ENCODE results near the gene DMKN. TPM values are rescaled to one million over a fixed set of nuclear protein-coding genes. Genes with fewer than 3 reads are reported as not detected.

The DMKN gene
- total RNA-seq, 4 donors from 2014 or later, result 164 to 348 (median 213) TPM

GRCh38 chr19:35557539-35558399, 44.3 kb upstream of the DMKN start:
- intact Hi-C loops (cut with DNase I), result no loop called here
- no peaks in the 10 kb centered on the region for H3K9me3 ChIP-seq
- H3K27me3 ChIP-seq, result peaks cover 7% of the 10 kb centered on the region
- TF ChIP-seq POLR2A (IDR thresholded peaks at IDR 0.05) (no peak), CTCF (IDR thresholded peaks at IDR 0.05) (no peak)
- 7 to 10% methylated on average over 37 to 49 of the region's 60 CpGs for whole genome bisulfite sequencing, 2 donors
- no peak overlapping the region for H3K27ac ChIP-seq
- peak overlapping the region in 1 of 3 donors; percentile 11 for H3K4me3 ChIP-seq (replicated peaks in 1 of 3)
- peaks cover 6 to 38% of the 10 kb centered on the region in 2 donors for H3K4me1 ChIP-seq
- H3K36me3 ChIP-seq, result no peaks in the 10 kb centered on the region
- DNase-seq, result peak; percentile 62 to 75

- Histone ChIP-seq H3K4me1 (peaks cover 6 to 45% of the 10 kb centered on the region in 2 donors), H3K36me3 (no peaks in the 10 kb centered on the region), H3K9me3 (no peaks in the 10 kb centered on the region), H3K27me3 (peaks cover 7% of the 10 kb centered on the region), H3K4me3 (replicated peaks in 1 of 3) (no peak overlapping the region), H3K27ac (no peak overlapping the region)
- intact Hi-C loops (cut with DNase I), result no loop called here
- 86 to 92% methylated on average over 15 to 16 of the region's 16 CpGs for WGBS, 2 donors
- no peak for TF ChIP-seq POLR2A (IDR thresholded peaks at IDR 0.05)
- no peak for TF ChIP-seq CTCF (IDR thresholded peaks at IDR 0.05)
- DNase-seq, result no peak
These were observed 43.5 kb upstream of the DMKN start for GRCh38 chr19:35556846-35557538.

- intact Hi-C loops (cut with DNase I), result no loop called here
- peaks cover 7% of the 10 kb centered on the region for H3K27me3 ChIP-seq
- WGBS, 2 donors, result 86% methylated on average over 9 of the region's 9 CpGs
- no peaks in the 10 kb centered on the region for H3K9me3 ChIP-seq
- H3K27ac ChIP-seq, result no peak overlapping the region
- no peak for TF ChIP-seq POLR2A (IDR thresholded peaks at IDR 0.05)
- no peak for TF ChIP-seq CTCF (IDR thresholded peaks at IDR 0.05)
- H3K36me3 ChIP-seq, result no peaks in the 10 kb centered on the region
- no peak for DNase-seq
- H3K4me3 ChIP-seq (replicated peaks in 1 of 3), result no peak overlapping the region
- peaks cover 13 to 53% of the 10 kb centered on the region in 2 donors for H3K4me1 ChIP-seq
These were observed 42.7 kb upstream of the DMKN start for GRCh38 chr19:35556025-35556590.

GRCh38 chr19:35555301-35556005, 42.0 kb upstream of the DMKN start:
- WGBS, 2 donors, result 70 to 75% methylated on average over 16 to 18 of the region's 30 CpGs
- Histone ChIP-seq H3K4me1 (peaks cover 20 to 60% of the 10 kb centered on the region in 2 donors), H3K4me3 (replicated peaks in 1 of 3) (no peak overlapping the region), H3K9me3 (no peaks in the 10 kb centered on the region), H3K27ac (no peak overlapping the region), H3K27me3 (peaks cover 7% of the 10 kb centered on the region), H3K36me3 (no peaks in the 10 kb centered on the region)
- intact Hi-C loops (cut with DNase I), result no loop called here
- TF ChIP-seq POLR2A (IDR thresholded peaks at IDR 0.05) (no peak), CTCF (IDR thresholded peaks at IDR 0.05) (no peak)
- DNase-seq, result no peak
